ENCODE measurements around the gene RTEL1. TPM values are rescaled to one million over a fixed set of nuclear protein-coding genes. Genes with fewer than 3 reads are reported as not detected.

Gene RTEL1
- total RNA-seq, 1 donor from 2014 or later, result 20.2 TPM

DNA sequence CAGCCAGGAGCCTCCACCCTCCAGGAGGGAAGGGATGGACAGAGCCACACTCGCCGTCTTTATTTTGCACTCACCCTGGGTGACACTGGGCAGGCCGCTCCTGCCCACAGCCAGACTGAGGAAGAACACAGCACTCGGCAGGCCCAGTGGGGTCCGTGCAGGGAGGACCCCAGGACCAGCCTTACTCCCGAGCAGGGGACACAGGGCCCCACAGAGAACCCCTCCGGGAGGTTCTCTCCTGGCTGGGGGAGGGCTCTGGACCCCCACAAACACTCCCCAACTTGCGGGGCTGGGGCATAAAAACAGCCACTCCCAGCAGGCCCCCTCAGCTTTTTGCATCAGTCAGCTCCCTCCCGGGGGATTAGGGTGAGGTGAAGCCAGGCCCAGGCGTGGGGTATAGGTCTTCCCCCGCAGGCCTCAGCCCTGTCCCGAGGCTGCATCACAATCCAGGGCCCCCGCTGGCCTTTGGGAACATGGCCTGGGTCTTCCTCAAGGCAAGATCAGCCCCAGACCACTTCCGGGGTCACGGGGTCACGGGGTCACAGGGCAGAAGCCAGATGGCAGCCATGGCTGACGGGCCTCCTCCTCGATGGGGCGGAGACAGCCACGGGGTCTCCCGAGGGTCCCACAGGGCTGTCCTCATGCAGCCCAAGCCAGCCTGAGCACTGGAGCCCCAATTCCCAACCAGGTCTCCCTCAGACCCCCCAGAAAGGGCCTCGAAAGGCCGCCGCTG lies 41.5 kb downstream of the RTEL1 start:
- Mint-ChIP-seq H3K9me3 (ENCODE audit: unreplicated experiment) (no peaks in the 10 kb centered on the region), H3K27me3 (ENCODE audit: unreplicated experiment) (peaks cover 10% of the 10 kb centered on the region), H3K27ac (ENCODE audit: unreplicated experiment) (no peak overlapping the region), H3K4me3 (ENCODE audit: unreplicated experiment) (no peak overlapping the region), H3K4me1 (ENCODE audit: unreplicated experiment) (peaks cover 4% of the 10 kb centered on the region), H3K36me3 (ENCODE audit: low read depth, unreplicated experiment) (no peaks in the 10 kb centered on the region)
- DNase-seq (ENCODE audit: low spot score), result no peak
- TF ChIP-seq, protein P1, sequence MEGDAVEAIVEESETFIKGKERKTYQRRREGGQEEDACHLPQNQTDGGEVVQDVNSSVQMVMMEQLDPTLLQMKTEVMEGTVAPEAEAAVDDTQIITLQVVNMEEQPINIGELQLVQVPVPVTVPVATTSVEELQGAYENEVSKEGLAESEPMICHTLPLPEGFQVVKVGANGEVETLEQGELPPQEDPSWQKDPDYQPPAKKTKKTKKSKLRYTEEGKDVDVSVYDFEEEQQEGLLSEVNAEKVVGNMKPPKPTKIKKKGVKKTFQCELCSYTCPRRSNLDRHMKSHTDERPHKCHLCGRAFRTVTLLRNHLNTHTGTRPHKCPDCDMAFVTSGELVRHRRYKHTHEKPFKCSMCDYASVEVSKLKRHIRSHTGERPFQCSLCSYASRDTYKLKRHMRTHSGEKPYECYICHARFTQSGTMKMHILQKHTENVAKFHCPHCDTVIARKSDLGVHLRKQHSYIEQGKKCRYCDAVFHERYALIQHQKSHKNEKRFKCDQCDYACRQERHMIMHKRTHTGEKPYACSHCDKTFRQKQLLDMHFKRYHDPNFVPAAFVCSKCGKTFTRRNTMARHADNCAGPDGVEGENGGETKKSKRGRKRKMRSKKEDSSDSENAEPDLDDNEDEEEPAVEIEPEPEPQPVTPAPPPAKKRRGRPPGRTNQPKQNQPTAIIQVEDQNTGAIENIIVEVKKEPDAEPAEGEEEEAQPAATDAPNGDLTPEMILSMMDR (IDR thresholded peaks at IDR 0.05; ENCODE audit: unreplicated experiment), result no peak

- H3K27me3 Mint-ChIP-seq (ENCODE audit: unreplicated experiment), result peaks cover 14% of the 10 kb centered on the region
- no peak overlapping the region for H3K27ac Mint-ChIP-seq (ENCODE audit: unreplicated experiment)
- peak overlapping the region; percentile 31 for H3K4me3 Mint-ChIP-seq (ENCODE audit: unreplicated experiment)
- H3K36me3 Mint-ChIP-seq (ENCODE audit: low read depth, unreplicated experiment), result peaks cover 6% of the 10 kb centered on the region
- DNase-seq (ENCODE audit: low spot score), result no peak
- TF ChIP-seq, protein P1 (IDR thresholded peaks at IDR 0.05; ENCODE audit: unreplicated experiment), result no peak
- peaks cover 4% of the 10 kb centered on the region for H3K4me1 Mint-ChIP-seq (ENCODE audit: unreplicated experiment)
- H3K9me3 Mint-ChIP-seq (ENCODE audit: unreplicated experiment), result no peaks in the 10 kb centered on the region
These were observed 42.3 kb downstream of the RTEL1 start for GRCh38 chr20:63700199-63701050.

DNA sequence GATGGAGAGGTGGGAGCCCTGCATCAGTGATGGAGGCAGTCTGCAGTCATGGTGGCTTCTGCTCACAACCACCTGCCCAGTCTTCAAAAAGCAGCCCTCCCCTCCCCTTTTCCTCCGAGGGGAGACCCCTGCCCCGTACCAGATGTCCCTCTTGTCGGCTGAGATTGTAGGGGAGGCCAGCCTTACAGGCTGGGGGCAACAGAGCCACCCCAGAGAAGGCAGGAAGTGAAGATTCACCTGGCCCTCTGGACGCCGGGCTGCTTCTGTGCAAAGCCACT lies 42.9 kb downstream of the RTEL1 start:
- DNase-seq (ENCODE audit: low spot score), result no peak
- TF ChIP-seq, protein P1 (IDR thresholded peaks at IDR 0.05; ENCODE audit: unreplicated experiment), result no peak
- H3K4me3 Mint-ChIP-seq (ENCODE audit: unreplicated experiment), result no peak overlapping the region
- H3K27me3 Mint-ChIP-seq (ENCODE audit: unreplicated experiment), result peaks cover 14% of the 10 kb centered on the region
- H3K36me3 Mint-ChIP-seq (ENCODE audit: low read depth, unreplicated experiment), result peaks cover 11% of the 10 kb centered on the region
- H3K4me1 Mint-ChIP-seq (ENCODE audit: unreplicated experiment), result peaks cover 4% of the 10 kb centered on the region
- no peaks in the 10 kb centered on the region for H3K9me3 Mint-ChIP-seq (ENCODE audit: unreplicated experiment)
- H3K27ac Mint-ChIP-seq (ENCODE audit: unreplicated experiment), result no peak overlapping the region

DNA sequence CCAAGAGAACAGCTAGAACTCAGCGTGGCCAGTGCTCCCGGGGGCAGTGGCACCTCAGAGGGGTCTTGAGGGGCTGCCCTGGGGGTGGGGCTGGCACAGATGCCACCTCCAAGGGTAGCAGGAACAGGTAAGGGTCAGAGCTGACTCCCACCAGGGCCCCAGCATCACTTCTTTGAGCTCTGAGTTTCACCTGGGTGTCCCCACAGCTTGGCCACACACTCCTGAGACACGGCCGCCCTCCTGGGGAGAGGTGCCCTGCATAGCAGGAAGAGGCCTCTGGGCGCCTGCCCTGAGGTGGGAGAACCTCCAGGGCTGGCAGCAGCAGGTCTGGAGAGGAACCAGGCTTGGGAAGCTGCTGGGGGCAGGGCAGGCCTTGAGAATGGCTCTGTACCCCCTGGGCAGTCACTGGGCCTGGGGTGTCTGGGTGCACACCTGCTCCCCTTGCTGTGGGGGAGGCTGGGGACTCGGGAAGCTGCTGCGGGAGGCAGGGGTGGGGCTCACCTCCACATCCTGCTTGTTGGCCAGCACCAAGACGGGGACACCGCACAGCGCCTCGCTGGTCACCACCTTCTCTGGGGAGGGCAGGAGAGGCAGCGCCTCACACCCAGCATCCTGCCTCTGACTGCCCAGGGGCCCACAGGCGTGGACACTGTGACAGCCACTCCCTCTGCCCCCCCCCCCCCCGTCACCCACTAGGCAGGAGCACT lies 43.4 kb downstream of the RTEL1 start:
- Mint-ChIP-seq H3K4me1 (ENCODE audit: unreplicated experiment) (peaks cover 6% of the 10 kb centered on the region), H3K27ac (ENCODE audit: unreplicated experiment) (no peak overlapping the region), H3K27me3 (ENCODE audit: unreplicated experiment) (peaks cover 15% of the 10 kb centered on the region), H3K4me3 (ENCODE audit: unreplicated experiment) (no peak overlapping the region), H3K36me3 (ENCODE audit: low read depth, unreplicated experiment) (peaks cover 14% of the 10 kb centered on the region), H3K9me3 (ENCODE audit: unreplicated experiment) (no peaks in the 10 kb centered on the region)
- no peak for DNase-seq (ENCODE audit: low spot score)
- TF ChIP-seq, protein P1 (IDR thresholded peaks at IDR 0.05; ENCODE audit: unreplicated experiment), result no peak

All from endothelial cell (in vitro differentiated cells).